ENCODE data around the gene SCN8A. TPM values are rescaled to one million over a fixed set of nuclear protein-coding genes. Genes with fewer than 3 reads are reported as not detected.
"Not testable (repeated sequence)": the region's sequence is repeated elsewhere in the genome, so short reads cannot be mapped to it uniquely, and the experiment has no call there.

Gene SCN8A
- total and polyA plus RNA-seq, 2 experiments from 2014 or later, result 4.6 to 23.9 TPM

DNA sequence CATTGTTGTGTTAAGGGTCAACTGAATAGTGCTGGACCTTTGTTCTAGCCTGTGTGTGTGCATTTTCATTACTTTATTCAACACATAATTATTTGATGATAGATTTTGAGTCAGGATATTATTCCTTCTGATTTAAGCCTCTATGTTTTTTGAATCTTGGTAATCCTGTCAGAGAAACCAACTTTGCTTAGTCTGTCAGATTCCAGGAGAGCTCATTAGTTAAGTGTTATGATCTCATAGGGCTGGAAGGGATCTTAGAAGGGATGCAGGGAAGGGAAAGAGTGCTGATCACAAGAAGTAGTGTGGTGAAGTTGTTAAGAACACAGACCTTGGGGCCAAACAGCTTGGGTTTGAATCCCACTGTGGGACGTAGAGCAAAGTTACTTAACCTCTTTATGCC lies 52.9 kb downstream of the SCN8A start:
- Histone ChIP-seq H3K79me2 (replicated peaks; ENCODE audit: insufficient read depth) (peaks cover 34% of the 10 kb centered on the region), H2AFZ (no peak overlapping the region), H3F3A (replicated peaks; ENCODE audit: low read depth) (no peaks in the 10 kb centered on the region), H3K36me3 (ENCODE audit: insufficient read depth) (no peaks in the 10 kb centered on the region; the same call in 1 of the 2 replicates), H3K9me2 (ENCODE audit: insufficient read depth) (no peaks in the 10 kb centered on the region), H4K20me1 (replicated peaks; ENCODE audit: insufficient read depth) (peaks cover 6% of the 10 kb centered on the region; the same call in 1 of the 2 replicates), H3K4me3 (no peak overlapping the region), H3K4me1 (ENCODE audit: insufficient read depth) (no peaks in the 10 kb centered on the region), H3K27me3 (ENCODE audit: insufficient read depth) (no peaks in the 10 kb centered on the region), H3K27ac (ENCODE audit: low read depth) (no peak overlapping the region), H3K4me2 (no peak overlapping the region)
- no peak for TF ChIP-seq JUNB (IDR thresholded peaks at IDR 0.05; ENCODE audit: unreplicated experiment)
- TF ChIP-seq, protein P1, sequence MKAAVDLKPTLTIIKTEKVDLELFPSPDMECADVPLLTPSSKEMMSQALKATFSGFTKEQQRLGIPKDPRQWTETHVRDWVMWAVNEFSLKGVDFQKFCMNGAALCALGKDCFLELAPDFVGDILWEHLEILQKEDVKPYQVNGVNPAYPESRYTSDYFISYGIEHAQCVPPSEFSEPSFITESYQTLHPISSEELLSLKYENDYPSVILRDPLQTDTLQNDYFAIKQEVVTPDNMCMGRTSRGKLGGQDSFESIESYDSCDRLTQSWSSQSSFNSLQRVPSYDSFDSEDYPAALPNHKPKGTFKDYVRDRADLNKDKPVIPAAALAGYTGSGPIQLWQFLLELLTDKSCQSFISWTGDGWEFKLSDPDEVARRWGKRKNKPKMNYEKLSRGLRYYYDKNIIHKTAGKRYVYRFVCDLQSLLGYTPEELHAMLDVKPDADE (IDR thresholded peaks at IDR 0.05), result no peak
- TF ChIP-seq EZH2phosphoT487 (IDR thresholded peaks at IDR 0.05; ENCODE audit: unreplicated experiment), result no peak
- no peak for TF ChIP-seq ZNF331 (CRISPR knock-in tag; IDR thresholded peaks at IDR 0.05; ENCODE audit: low read depth)
- no peak for TF ChIP-seq ZNF114 (CRISPR knock-in tag; IDR thresholded peaks at IDR 0.05)
- TF ChIP-seq, protein P2, sequence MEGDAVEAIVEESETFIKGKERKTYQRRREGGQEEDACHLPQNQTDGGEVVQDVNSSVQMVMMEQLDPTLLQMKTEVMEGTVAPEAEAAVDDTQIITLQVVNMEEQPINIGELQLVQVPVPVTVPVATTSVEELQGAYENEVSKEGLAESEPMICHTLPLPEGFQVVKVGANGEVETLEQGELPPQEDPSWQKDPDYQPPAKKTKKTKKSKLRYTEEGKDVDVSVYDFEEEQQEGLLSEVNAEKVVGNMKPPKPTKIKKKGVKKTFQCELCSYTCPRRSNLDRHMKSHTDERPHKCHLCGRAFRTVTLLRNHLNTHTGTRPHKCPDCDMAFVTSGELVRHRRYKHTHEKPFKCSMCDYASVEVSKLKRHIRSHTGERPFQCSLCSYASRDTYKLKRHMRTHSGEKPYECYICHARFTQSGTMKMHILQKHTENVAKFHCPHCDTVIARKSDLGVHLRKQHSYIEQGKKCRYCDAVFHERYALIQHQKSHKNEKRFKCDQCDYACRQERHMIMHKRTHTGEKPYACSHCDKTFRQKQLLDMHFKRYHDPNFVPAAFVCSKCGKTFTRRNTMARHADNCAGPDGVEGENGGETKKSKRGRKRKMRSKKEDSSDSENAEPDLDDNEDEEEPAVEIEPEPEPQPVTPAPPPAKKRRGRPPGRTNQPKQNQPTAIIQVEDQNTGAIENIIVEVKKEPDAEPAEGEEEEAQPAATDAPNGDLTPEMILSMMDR (conservative IDR thresholded peaks at IDR 0.05; ENCODE audit: low read depth in 2 of 2), result no peak
- TF ChIP-seq, protein P3, sequence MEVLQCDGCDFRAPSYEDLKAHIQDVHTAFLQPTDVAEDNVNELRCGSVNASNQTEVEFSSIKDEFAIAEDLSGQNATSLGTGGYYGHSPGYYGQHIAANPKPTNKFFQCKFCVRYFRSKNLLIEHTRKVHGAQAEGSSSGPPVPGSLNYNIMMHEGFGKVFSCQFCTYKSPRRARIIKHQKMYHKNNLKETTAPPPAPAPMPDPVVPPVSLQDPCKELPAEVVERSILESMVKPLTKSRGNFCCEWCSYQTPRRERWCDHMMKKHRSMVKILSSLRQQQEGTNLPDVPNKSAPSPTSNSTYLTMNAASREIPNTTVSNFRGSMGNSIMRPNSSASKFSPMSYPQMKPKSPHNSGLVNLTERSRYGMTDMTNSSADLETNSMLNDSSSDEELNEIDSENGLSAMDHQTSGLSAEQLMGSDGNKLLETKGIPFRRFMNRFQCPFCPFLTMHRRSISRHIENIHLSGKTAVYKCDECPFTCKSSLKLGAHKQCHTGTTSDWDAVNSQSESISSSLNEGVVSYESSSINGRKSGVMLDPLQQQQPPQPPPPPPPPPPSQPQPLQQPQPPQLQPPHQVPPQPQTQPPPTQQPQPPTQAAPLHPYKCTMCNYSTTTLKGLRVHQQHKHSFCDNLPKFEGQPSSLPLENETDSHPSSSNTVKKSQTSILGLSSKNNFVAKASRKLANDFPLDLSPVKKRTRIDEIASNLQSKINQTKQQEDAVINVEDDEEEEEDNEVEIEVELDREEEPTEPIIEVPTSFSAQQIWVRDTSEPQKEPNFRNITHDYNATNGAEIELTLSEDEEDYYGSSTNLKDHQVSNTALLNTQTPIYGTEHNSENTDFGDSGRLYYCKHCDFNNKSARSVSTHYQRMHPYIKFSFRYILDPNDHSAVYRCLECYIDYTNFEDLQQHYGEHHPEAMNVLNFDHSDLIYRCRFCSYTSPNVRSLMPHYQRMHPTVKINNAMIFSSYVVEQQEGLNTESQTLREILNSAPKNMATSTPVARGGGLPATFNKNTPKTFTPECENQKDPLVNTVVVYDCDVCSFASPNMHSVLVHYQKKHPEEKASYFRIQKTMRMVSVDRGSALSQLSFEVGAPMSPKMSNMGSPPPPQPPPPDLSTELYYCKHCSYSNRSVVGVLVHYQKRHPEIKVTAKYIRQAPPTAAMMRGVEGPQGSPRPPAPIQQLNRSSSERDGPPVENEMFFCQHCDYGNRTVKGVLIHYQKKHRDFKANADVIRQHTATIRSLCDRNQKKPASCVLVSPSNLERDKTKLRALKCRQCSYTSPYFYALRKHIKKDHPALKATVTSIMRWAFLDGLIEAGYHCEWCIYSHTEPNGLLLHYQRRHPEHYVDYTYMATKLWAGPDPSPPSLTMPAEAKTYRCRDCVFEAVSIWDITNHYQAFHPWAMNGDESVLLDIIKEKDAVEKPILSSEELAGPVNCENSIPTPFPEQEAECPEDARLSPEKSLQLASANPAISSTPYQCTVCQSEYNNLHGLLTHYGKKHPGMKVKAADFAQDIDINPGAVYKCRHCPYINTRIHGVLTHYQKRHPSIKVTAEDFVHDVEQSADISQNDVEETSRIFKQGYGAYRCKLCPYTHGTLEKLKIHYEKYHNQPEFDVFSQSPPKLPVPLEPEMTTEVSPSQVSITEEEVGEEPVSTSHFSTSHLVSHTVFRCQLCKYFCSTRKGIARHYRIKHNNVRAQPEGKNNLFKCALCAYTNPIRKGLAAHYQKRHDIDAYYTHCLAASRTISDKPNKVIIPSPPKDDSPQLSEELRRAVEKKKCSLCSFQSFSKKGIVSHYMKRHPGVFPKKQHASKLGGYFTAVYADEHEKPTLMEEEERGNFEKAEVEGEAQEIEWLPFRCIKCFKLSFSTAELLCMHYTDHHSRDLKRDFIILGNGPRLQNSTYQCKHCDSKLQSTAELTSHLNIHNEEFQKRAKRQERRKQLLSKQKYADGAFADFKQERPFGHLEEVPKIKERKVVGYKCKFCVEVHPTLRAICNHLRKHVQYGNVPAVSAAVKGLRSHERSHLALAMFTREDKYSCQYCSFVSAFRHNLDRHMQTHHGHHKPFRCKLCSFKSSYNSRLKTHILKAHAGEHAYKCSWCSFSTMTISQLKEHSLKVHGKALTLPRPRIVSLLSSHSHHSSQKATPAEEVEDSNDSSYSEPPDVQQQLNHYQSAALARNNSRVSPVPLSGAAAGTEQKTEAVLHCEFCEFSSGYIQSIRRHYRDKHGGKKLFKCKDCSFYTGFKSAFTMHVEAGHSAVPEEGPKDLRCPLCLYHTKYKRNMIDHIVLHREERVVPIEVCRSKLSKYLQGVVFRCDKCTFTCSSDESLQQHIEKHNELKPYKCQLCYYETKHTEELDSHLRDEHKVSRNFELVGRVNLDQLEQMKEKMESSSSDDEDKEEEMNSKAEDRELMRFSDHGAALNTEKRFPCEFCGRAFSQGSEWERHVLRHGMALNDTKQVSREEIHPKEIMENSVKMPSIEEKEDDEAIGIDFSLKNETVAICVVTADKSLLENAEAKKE (CRISPR knock-in tag; IDR thresholded peaks at IDR 0.05), result no peak
- TF ChIP-seq STAT1 (IDR thresholded peaks at IDR 0.05; ENCODE audit: unreplicated experiment), result no peak
- no peak for TF ChIP-seq EZH2 (IDR thresholded peaks at IDR 0.05; ENCODE audit: low read depth, unreplicated experiment)
- peaks cover 37% of the 10 kb centered on the region for H3K36me3 Mint-ChIP-seq (ENCODE audit: low read depth)
- H3K4me1 Mint-ChIP-seq, result no peaks in the 10 kb centered on the region
- H3K9me3 Mint-ChIP-seq, result peaks cover 20% of the 10 kb centered on the region
- no peak overlapping the region for H3K27ac Mint-ChIP-seq
- no peak overlapping the region for H3K4me3 Mint-ChIP-seq
- DNase-seq (ENCODE audit: low spot score) (no peak), ATAC-seq (no peak)
- peaks cover 5% of the 10 kb centered on the region for H3K27me3 Mint-ChIP-seq (ENCODE audit: insufficient read depth, low read depth, poor library complexity)

DNA sequence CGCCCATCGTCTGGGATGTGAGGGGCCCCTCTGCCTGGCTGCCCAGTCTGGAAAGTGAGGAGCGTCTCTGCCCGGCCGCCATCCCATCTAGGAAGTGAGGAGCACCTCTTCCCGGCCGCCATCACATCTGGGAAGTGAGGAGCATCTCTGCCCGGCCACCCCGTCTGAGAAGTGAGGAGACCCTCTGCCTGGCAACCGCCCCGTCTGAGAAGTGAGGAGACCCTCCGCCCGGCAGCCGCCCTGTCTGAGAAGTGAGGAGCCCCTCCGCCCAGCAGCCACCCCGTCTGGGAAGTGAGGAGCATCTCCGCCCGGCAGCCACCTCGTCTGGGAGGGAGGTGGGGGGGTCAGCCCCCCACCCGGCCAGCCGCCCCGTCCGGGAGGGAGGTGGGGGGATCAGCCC lies 53.7 kb downstream of the SCN8A start:
- not testable (repeated sequence) for H3K9me2 ChIP-seq (ENCODE audit: insufficient read depth); H3K27me3 Mint-ChIP-seq (ENCODE audit: insufficient read depth, low read depth, poor library complexity); H4K20me1 ChIP-seq (replicated peaks; ENCODE audit: insufficient read depth); H2AFZ ChIP-seq; H3K27me3 ChIP-seq (ENCODE audit: insufficient read depth); DNase-seq (ENCODE audit: low spot score); H3K27ac ChIP-seq (ENCODE audit: low read depth); H3K36me3 ChIP-seq (ENCODE audit: insufficient read depth); H3K4me3 ChIP-seq; H3K4me1 Mint-ChIP-seq; H3K4me3 Mint-ChIP-seq; H3K27ac Mint-ChIP-seq; H3F3A ChIP-seq (replicated peaks; ENCODE audit: low read depth); H3K4me2 ChIP-seq; H3K4me1 ChIP-seq (ENCODE audit: insufficient read depth); ATAC-seq
- Mint-ChIP-seq H3K9me3 (peaks cover 27% of the 10 kb centered on the region), H3K36me3 (ENCODE audit: low read depth) (peaks cover 44% of the 10 kb centered on the region)
- peaks cover 30% of the 10 kb centered on the region for H3K79me2 ChIP-seq (replicated peaks; ENCODE audit: insufficient read depth)

Measured in GM23338 (cell line).